Gastroesophageal sphincter (tissue), 3 donors: ENCODE results near the gene ROR1.

ENCODE experiments used
- EP300 ChIP-seq: sonication (generic); formaldehyde crosslinking; IDR thresholded peaks from one replicate; pipeline ENCODE4 v1.6.1; 2017; ENCODE audit warnings: antibody characterized with exemption, mild to moderate bottlenecking
- TF ChIP-seq, protein P1 (sequence below), 4 experiments: fragments of 200-600 bp in 2 of 4; fragments of 450-650 bp in 2 of 4; sonication (generic) in 1 of 4; IDR thresholded peaks; one replicate each; pipeline ENCODE4 v1.5.1; 2017 to 2019; ENCODE audit warnings: antibody characterized with exemption in 4 of 4, mild to moderate bottlenecking in 2 of 4, moderate library complexity in 2 of 4

GRCh38 chr1:64150266-64150665 lies 376.4 kb downstream of the ROR1 start:
- no peak for TF ChIP-seq EP300
- TF ChIP-seq, protein P1, sequence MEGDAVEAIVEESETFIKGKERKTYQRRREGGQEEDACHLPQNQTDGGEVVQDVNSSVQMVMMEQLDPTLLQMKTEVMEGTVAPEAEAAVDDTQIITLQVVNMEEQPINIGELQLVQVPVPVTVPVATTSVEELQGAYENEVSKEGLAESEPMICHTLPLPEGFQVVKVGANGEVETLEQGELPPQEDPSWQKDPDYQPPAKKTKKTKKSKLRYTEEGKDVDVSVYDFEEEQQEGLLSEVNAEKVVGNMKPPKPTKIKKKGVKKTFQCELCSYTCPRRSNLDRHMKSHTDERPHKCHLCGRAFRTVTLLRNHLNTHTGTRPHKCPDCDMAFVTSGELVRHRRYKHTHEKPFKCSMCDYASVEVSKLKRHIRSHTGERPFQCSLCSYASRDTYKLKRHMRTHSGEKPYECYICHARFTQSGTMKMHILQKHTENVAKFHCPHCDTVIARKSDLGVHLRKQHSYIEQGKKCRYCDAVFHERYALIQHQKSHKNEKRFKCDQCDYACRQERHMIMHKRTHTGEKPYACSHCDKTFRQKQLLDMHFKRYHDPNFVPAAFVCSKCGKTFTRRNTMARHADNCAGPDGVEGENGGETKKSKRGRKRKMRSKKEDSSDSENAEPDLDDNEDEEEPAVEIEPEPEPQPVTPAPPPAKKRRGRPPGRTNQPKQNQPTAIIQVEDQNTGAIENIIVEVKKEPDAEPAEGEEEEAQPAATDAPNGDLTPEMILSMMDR (IDR thresholded peaks at IDR 0.05): no peak
